Breast epithelium (tissue), 3 donors: Measurements from ENCODE around the gene HIP1.

ENCODE experiments used
- POLR2AphosphoS5 ChIP-seq, 3 donors: sonication (generic); formaldehyde crosslinking; IDR thresholded peaks; one replicate each; pipeline ENCODE4 v1.6.1; 2017; ENCODE audit warnings: antibody characterized with exemption in 3 of 3
- TF ChIP-seq, protein P1 (sequence below), 3 donors: fragments of 450-650 bp; IDR thresholded peaks; one replicate each; pipeline ENCODE4 v1.5.1; 2016 to 2017; ENCODE audit warnings: antibody characterized with exemption in 3 of 3, mild to moderate bottlenecking in 3 of 3, moderate library complexity in 3 of 3

DNA sequence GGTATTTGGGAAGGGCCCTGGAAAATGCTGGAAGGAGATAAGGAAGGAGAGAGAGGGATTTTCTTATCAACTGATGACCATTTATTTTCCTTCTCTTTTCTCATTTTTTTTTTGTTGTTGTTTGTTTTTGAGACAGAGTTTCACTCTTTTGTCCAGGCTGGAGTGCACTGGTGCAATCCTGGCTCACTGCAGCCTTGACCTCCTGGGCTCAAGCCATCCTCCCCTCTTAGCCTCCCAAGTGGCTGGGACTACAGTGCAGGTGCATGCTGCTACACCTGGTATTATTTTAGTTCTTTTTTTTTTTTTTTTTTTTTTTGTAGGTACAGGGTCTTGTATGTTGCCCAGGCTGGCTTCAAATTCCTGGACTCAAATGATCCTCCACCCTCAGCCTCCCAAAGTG lies 52.2 kb downstream of the HIP1 start:
- TF ChIP-seq POLR2AphosphoS5 (IDR thresholded peaks at IDR 0.05), result no peak
- TF ChIP-seq, protein P1, sequence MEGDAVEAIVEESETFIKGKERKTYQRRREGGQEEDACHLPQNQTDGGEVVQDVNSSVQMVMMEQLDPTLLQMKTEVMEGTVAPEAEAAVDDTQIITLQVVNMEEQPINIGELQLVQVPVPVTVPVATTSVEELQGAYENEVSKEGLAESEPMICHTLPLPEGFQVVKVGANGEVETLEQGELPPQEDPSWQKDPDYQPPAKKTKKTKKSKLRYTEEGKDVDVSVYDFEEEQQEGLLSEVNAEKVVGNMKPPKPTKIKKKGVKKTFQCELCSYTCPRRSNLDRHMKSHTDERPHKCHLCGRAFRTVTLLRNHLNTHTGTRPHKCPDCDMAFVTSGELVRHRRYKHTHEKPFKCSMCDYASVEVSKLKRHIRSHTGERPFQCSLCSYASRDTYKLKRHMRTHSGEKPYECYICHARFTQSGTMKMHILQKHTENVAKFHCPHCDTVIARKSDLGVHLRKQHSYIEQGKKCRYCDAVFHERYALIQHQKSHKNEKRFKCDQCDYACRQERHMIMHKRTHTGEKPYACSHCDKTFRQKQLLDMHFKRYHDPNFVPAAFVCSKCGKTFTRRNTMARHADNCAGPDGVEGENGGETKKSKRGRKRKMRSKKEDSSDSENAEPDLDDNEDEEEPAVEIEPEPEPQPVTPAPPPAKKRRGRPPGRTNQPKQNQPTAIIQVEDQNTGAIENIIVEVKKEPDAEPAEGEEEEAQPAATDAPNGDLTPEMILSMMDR (IDR thresholded peaks at IDR 0.05), result no peak
